ENCODE results near the gene HOXC6.

DNA sequence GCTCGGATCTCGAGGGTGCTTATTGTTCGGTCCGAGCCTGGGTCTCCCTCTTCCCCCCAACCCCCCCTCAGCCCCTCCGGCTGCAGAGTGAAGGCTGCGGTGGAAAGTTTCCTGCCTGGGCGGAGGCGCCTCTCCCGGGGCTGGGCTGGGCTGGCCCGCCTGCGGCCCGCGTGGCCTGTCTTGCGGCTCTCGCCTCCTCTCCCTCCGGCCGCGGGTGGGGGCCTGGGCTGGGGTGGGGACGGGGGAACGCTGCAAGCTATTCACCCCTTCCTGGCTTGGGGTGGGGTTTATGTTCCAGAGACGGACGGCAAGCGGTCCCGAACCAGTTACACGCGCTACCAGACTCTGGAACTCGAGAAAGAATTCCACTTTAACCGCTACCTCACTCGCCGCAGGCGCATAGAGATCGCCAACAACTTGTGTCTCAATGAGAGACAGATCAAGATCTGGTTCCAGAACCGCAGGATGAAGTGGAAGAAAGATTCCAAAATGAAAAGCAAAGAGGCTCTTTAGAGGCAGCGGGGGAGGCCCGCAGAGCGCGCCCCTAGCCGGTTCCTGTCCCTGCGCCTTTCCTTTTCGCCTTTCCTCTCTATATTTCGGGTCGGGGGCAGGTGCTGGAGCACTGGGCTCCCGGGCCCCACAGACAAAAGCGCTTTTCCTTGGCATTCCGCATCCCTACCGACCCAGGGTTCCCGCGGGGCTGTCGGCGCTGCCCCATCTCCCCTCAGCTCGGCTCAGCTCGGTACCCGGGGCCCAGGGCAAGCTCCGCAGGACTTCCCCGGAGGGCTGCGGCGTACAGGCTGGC is 5.9 kb downstream of the HOXC6 start:
- no peak for TF ChIP-seq EZH2phosphoT487 (IDR thresholded peaks at IDR 0.05; ENCODE audit: borderline replicate concordance, low read length)
- TF ChIP-seq, protein P1, sequence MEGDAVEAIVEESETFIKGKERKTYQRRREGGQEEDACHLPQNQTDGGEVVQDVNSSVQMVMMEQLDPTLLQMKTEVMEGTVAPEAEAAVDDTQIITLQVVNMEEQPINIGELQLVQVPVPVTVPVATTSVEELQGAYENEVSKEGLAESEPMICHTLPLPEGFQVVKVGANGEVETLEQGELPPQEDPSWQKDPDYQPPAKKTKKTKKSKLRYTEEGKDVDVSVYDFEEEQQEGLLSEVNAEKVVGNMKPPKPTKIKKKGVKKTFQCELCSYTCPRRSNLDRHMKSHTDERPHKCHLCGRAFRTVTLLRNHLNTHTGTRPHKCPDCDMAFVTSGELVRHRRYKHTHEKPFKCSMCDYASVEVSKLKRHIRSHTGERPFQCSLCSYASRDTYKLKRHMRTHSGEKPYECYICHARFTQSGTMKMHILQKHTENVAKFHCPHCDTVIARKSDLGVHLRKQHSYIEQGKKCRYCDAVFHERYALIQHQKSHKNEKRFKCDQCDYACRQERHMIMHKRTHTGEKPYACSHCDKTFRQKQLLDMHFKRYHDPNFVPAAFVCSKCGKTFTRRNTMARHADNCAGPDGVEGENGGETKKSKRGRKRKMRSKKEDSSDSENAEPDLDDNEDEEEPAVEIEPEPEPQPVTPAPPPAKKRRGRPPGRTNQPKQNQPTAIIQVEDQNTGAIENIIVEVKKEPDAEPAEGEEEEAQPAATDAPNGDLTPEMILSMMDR (conservative IDR thresholded peaks at IDR 0.05; ENCODE audit: low read depth, low read length), result no peak
- TF ChIP-seq EZH2 (IDR thresholded peaks at IDR 0.05; ENCODE audit: low read length, unreplicated experiment), result no peak

Measured in PC-3 (cell line).